Fibroblast of the aortic adventitia (primary cell): ENCODE data around the gene LRRC17. TPM values are rescaled to one million over a fixed set of nuclear protein-coding genes. Genes with fewer than 3 reads are reported as not detected.

ENCODE experiments used
- DNase-seq: peaks from one replicate; pipeline ENCODE4 v3.0.0-alpha.2; 2010; ENCODE audit warnings: low read depth
- H3K4me3 ChIP-seq: 2 replicates; pipeline ENCODE4 v1.5.1; 2011; ENCODE audit warnings: low read depth, mild to moderate bottlenecking, control low read depth, low read length, moderate library complexity
- total RNA-seq: library from RNA; depleted of rRNA; stranded (reverse); fragments of >200 nt; gene quantifications from 2 replicates; pipeline ENCODE4 v1.2.3, GENCODE V29; 2012; ENCODE audit warnings: low replicate concordance
- TF ChIP-seq, protein P1 (sequence below): IDR thresholded peaks from 2 replicates; pipeline ENCODE4 v1.5.1; 2011; ENCODE audit warnings: mild to moderate bottlenecking, low read length, control low read depth, inconsistent platforms; ENCODE audit not compliant: insufficient read depth

The LRRC17 gene
- total RNA-seq, 1 donor, result 95.6 TPM

- DNase-seq, result peak; percentile 90
- no peak overlapping the region for H3K4me3 ChIP-seq
- TF ChIP-seq, protein P1, sequence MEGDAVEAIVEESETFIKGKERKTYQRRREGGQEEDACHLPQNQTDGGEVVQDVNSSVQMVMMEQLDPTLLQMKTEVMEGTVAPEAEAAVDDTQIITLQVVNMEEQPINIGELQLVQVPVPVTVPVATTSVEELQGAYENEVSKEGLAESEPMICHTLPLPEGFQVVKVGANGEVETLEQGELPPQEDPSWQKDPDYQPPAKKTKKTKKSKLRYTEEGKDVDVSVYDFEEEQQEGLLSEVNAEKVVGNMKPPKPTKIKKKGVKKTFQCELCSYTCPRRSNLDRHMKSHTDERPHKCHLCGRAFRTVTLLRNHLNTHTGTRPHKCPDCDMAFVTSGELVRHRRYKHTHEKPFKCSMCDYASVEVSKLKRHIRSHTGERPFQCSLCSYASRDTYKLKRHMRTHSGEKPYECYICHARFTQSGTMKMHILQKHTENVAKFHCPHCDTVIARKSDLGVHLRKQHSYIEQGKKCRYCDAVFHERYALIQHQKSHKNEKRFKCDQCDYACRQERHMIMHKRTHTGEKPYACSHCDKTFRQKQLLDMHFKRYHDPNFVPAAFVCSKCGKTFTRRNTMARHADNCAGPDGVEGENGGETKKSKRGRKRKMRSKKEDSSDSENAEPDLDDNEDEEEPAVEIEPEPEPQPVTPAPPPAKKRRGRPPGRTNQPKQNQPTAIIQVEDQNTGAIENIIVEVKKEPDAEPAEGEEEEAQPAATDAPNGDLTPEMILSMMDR, result no peak
Observed at GRCh38 chr7:102890292-102890970, 22.4 kb upstream of the LRRC17 start.

DNA sequence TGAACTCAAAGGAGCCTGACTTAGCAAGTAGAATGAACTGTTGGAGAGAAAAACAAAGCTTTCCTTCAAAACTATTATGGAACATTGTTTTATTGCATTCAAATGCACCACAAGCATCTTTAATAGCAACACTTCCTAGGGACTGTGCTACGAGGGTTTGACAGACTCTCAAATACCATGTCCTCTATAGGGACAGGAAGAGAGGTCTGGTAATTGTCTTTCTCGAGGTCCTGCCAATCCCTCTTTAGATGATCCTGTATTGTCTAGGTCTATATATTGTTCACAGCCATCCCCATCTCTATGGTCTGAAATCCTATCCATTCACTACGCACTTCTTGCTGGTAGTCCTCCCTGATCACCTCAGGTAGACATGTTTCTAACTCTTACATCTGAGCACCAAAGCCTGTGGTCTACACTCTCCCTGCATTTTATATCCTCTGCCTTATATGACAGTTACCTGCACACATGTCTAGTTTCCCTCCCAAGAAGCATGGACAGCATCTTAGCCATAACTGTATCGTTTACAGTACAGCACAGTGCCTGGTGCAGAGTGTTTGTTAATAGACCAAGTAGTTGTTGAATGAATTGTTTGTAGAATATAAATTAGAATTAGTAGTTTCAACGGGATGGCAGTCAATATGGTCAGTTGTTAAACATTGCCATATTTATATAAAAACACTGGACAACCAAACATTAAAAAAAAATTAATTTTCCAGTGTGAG lies 21.7 kb upstream of the LRRC17 start:
- DNase-seq, result no peak
- H3K4me3 ChIP-seq, result no peak overlapping the region
- TF ChIP-seq, protein P1, result no peak

DNA sequence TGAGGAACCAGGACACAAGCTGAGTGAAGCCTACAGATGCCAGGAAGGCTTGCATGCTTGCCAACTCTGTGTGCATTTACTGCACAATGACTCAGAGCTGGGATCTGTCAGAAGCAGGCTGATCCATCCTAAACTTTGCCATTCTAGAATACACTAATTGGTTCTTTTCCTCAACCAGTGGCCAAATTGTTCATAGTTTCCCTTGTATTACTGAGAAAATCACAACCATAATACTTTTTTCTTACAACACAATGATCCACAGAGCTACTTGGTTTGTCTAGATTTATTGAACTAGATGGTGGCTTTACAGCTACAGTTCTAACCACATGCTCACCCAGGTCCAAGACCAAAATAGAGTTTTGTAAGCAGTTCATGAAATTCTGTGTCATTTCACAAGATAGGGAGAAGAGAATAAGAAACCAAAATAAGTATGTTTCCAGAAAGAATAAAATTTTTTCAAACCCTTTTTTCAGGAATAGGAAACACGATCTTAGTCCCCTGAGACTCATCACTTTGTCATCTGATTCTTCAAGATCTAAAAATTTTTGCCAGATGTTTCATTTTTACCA lies 21.0 kb upstream of the LRRC17 start:
- TF ChIP-seq, protein P1, result no peak
- peak; percentile 91 for DNase-seq
- H3K4me3 ChIP-seq, result no peak overlapping the region

- TF ChIP-seq, protein P1, result no peak
- DNase-seq, result peak; percentile 60
- no peak overlapping the region for H3K4me3 ChIP-seq
Observed at GRCh38 chr7:102892631-102893278, 20.0 kb upstream of the LRRC17 start.

GRCh38 chr7:102895602-102896001 lies 17.2 kb upstream of the LRRC17 start:
- H3K4me3 ChIP-seq, result no peak overlapping the region
- peak; percentile 60 for DNase-seq
- TF ChIP-seq, protein P1, result no peak

DNA sequence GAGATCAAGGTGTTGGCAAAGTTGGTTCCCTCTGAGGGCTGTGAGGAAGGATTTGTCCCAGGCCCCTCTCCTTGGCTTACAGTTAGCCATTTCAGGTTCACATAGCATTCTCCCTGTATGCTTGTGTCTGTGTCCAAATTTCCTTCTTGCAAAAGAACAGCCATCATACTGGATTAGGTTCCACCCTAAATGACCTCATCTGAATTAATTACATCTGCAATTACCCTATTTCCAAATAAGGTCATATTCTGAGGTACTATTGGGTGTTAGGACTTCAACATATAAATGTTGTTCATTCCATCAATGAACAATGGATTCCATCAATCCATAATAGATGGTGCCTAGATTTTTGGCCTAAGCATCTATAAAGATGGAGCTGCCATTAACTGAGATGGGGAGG lies 16.2 kb upstream of the LRRC17 start:
- no peak for DNase-seq
- TF ChIP-seq, protein P1, result no peak
- no peak overlapping the region for H3K4me3 ChIP-seq
